Activated CD8-positive, alpha-beta memory T cell treated with anti-CD3 and anti-CD28 coated beads, Interleukin-2, amount 50 U/mL, for 24 hours (primary cell): ENCODE results near the gene XPO4.

Experiments
- DNase-seq: peaks from one replicate; pipeline ENCODE4 v3.0.0-alpha.2; 2020; ENCODE audit errors: extremely low read depth

Gene XPO4

DNA sequence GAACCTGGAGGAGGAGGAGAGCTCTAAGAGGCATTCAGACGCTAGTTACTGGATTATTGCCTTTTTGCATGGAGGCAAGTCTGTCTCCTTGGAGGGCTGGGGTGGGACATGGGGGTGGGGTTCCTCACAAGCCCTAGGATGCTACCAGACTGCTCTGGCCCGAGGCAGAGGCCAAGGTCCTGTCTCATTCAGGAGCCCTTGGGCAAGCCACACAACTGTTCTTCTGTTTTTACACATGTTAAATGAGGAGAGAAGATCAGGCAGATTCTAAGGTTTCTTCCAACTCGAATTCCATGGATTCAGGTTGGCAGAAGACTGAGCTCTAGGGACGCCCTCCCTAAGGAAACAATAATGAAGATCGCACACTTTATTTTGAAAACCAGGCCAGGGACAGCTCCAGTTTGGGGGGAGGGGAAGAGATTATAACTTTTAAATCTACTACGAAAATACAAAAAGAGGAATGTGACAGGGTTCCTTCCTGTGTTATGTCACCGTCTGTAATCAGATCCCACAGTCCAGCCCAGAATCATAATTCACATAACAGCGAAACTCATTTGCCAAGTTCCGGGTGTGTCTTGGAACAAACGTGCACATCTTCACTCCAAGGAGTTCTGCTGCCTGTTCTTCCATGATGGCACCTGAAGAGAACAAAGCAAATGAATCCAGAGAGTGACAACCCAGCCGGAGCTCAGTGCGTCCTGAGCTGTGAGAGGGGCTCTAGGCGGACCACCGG is 173.8 kb downstream of the XPO4 start:
- no peak for DNase-seq

DNA sequence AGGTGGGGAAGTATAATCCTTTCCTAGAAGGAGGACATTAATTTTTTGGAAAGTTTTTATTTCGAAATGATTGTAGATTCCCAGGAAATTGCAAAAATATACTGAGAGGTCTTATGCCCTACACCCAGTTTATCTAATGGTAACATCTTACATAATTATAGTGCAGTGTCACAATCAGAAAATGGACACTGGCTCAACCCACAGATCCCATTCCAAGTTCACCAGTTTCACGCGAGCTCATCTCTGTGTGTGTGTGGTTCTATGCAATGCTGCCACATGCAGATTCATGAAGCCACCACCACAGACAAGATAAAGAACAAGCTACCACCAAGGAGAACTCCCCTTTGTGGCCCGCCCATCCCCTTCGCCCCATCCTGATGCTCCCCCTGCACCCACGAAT is 174.7 kb downstream of the XPO4 start:
- DNase-seq, result no peak
